Retina (tissue), 1 donor: ENCODE results near the gene CELF4.

Experiments used
- DNase-seq: peaks from one replicate; pipeline ENCODE4 v3.0.0-alpha.2; 2016

CELF4 gene

GRCh38 chr18:37274309-37275236 lies 291.0 kb downstream of the CELF4 start:
- DNase-seq = peak; percentile 53

- no peak for DNase-seq
Observed at GRCh38 chr18:37272841-37273240, 292.8 kb downstream of the CELF4 start.

GRCh38 chr18:37272226-37272625 lies 293.4 kb downstream of the CELF4 start:
- DNase-seq = no peak

GRCh38 chr18:37270666-37271052 lies 294.9 kb downstream of the CELF4 start:
- no peak for DNase-seq

GRCh38 chr18:37270038-37270665 lies 295.4 kb downstream of the CELF4 start:
- peak; percentile 73 for DNase-seq

- no peak for DNase-seq
Observed at GRCh38 chr18:37266290-37266689, 299.3 kb downstream of the CELF4 start.

GRCh38 chr18:37265382-37265781 lies 300.2 kb downstream of the CELF4 start:
- DNase-seq = no peak

GRCh38 chr18:37264956-37265355 lies 300.6 kb downstream of the CELF4 start:
- DNase-seq = no peak

GRCh38 chr18:37261988-37262387 lies 303.6 kb downstream of the CELF4 start:
- DNase-seq = no peak

GRCh38 chr18:37261246-37261840 lies 304.3 kb downstream of the CELF4 start:
- DNase-seq = no peak

GRCh38 chr18:37260367-37261093 lies 305.1 kb downstream of the CELF4 start:
- no peak for DNase-seq

- DNase-seq = no peak
Observed at GRCh38 chr18:37259711-37260110, 305.9 kb downstream of the CELF4 start.

- DNase-seq = no peak
Observed at GRCh38 chr18:37258819-37259218, 306.8 kb downstream of the CELF4 start.

- DNase-seq = no peak
Observed at GRCh38 chr18:37258131-37258530, 307.5 kb downstream of the CELF4 start.

GRCh38 chr18:37254973-37255372 lies 310.6 kb downstream of the CELF4 start:
- no peak for DNase-seq

- no peak for DNase-seq
Observed at GRCh38 chr18:37254236-37254754, 311.3 kb downstream of the CELF4 start.

- peak; percentile 43 for DNase-seq
Observed at GRCh38 chr18:37253394-37254235, 312.0 kb downstream of the CELF4 start.

GRCh38 chr18:37252854-37253393 lies 312.7 kb downstream of the CELF4 start:
- no peak for DNase-seq

- DNase-seq = no peak
Observed at GRCh38 chr18:37252342-37252741, 313.3 kb downstream of the CELF4 start.

- no peak for DNase-seq
Observed at GRCh38 chr18:37251679-37252078, 313.9 kb downstream of the CELF4 start.

- DNase-seq = no peak
Observed at GRCh38 chr18:37249895-37250618, 315.5 kb downstream of the CELF4 start.
